Measurements from ENCODE around the gene RNFT2. TPM values are rescaled to one million over a fixed set of nuclear protein-coding genes. Genes with fewer than 3 reads are reported as not detected.
A peak's percentile ranks its signal among the peaks of the same experiment; 100 is the strongest.

The RNFT2 gene
- total RNA-seq, 3 donors from 2014 or later (not counting 1 experiment from before 2014, with no cell fraction given) = 4.0 to 6.9 (median 5.3) TPM

DNA sequence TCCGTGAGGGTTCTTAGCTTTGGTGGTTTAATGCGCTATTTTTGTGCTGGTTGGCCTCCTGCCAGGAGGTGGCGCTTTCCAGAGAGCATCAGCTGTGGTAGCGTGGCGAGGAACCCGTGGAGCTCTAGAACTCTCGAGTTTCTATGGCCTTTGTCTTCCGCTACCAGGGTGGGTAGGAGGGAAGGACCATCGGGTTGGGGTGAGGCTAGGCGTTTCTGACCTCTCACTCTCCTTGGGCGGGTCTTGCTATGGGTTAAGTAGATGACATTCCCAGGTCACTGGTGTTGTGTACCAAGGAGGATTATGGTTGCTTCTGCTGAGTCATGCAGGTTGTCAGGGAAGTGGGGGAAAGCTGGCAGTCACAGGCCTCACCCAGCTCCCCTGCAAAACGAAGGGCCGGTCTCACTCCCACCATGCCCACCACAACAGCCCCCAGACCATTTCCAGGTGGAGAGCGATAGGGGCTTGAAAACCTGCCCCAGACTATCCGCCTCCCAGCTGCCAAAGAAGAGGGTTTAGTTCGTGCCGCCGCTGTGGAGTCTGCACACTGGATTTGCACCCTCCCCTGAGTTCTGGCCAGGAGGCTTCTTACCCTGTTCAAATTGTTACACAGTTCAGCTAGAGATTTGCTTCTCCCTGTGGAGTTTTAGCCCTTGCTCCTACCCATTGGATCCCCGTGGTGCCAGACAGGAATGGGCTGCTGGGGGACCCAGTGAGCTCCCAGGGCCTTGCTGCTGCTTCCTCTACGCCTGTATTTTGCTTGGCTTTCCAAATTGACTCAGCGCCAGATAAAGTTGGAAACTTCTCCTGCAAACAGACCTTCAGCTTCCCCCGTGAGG, 21.9 kb downstream of the RNFT2 start:
- peak; percentile 41 to 87 (median 70) for ATAC-seq
- 81% methylated on average over 22 of the region's 22 CpGs for WGBS (ENCODE audit: insufficient coverage)
- Mint-ChIP-seq H3K4me1 (peaks cover 10 to 11% of the 10 kb centered on the region in 2 donors), H3K9me3 (no peaks in the 10 kb centered on the region), H3K27me3 (ENCODE audit: low read depth in 2 of 2) (no peaks in the 10 kb centered on the region), H3K27ac (peak overlapping the region in 1 of 2 donors; percentile 81), H3K36me3 (no peaks in the 10 kb centered on the region), H3K4me3 (peak overlapping the region; percentile 67)
- H3K27ac ChIP-seq (ENCODE audit: low read length) = no peak overlapping the region
- no peaks in the 10 kb centered on the region for H3K27me3 ChIP-seq (ENCODE audit: control insufficient read depth, insufficient read depth, low read length)
- H3K9me3 ChIP-seq (ENCODE audit: control insufficient read depth, insufficient read depth, low read length) = no peaks in the 10 kb centered on the region
- no peaks in the 10 kb centered on the region for H3K36me3 ChIP-seq (ENCODE audit: control insufficient read depth, insufficient read depth, low read length)
- TF ChIP-seq, protein P1, sequence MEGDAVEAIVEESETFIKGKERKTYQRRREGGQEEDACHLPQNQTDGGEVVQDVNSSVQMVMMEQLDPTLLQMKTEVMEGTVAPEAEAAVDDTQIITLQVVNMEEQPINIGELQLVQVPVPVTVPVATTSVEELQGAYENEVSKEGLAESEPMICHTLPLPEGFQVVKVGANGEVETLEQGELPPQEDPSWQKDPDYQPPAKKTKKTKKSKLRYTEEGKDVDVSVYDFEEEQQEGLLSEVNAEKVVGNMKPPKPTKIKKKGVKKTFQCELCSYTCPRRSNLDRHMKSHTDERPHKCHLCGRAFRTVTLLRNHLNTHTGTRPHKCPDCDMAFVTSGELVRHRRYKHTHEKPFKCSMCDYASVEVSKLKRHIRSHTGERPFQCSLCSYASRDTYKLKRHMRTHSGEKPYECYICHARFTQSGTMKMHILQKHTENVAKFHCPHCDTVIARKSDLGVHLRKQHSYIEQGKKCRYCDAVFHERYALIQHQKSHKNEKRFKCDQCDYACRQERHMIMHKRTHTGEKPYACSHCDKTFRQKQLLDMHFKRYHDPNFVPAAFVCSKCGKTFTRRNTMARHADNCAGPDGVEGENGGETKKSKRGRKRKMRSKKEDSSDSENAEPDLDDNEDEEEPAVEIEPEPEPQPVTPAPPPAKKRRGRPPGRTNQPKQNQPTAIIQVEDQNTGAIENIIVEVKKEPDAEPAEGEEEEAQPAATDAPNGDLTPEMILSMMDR (IDR thresholded peaks at IDR 0.05) = peak; percentile 13
- peaks cover 2% of the 10 kb centered on the region for H3K4me1 ChIP-seq (ENCODE audit: control insufficient read depth, insufficient read depth, low read length)
- H3K4me3 ChIP-seq (ENCODE audit: low read length) = no peak overlapping the region
- peak; percentile 32 to 37 for DNase-seq
- intact Hi-C loops (cut with micrococcal nuclease) = no loop called here

DNA sequence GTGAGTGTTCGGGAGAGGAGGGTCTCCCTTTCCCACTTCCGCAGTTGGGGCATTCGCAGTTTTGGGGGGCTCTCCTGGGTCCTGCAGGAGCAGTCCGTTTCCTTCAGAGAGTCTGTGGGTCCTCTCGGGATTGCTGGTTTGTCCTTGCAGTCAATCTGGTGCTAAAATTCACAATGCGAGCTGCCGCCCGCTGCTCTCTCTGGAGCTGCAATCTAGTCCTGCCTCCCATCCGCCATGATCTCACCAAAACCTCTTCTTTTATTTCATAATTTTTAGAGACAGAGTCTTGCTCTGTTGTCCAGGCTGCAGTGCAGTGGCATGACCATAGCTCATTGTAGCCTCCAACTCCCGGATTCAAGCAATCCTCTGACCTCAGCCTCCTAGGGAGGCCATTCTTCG, 22.5 kb downstream of the RNFT2 start:
- TF ChIP-seq, protein P1 (IDR thresholded peaks at IDR 0.05) = no peak
- no peak overlapping the region for H3K27ac ChIP-seq (ENCODE audit: low read length)
- no peaks in the 10 kb centered on the region for H3K27me3 Mint-ChIP-seq (ENCODE audit: low read depth in 2 of 2)
- H3K27ac Mint-ChIP-seq = no peak overlapping the region
- no peaks in the 10 kb centered on the region for H3K9me3 ChIP-seq (ENCODE audit: control insufficient read depth, insufficient read depth, low read length)
- no peaks in the 10 kb centered on the region for H3K27me3 ChIP-seq (ENCODE audit: control insufficient read depth, insufficient read depth, low read length)
- no peaks in the 10 kb centered on the region for H3K36me3 ChIP-seq (ENCODE audit: control insufficient read depth, insufficient read depth, low read length)
- peaks cover 2% of the 10 kb centered on the region for H3K4me1 ChIP-seq (ENCODE audit: control insufficient read depth, insufficient read depth, low read length)
- intact Hi-C loops (cut with micrococcal nuclease) = no loop called here
- peak overlapping the region; percentile 67 for H3K4me3 Mint-ChIP-seq
- no peaks in the 10 kb centered on the region for H3K36me3 Mint-ChIP-seq
- ATAC-seq (no peak), DNase-seq (no peak)
- 95% methylated on average over 11 of the region's 11 CpGs for WGBS (ENCODE audit: insufficient coverage)
- no peaks in the 10 kb centered on the region for H3K9me3 Mint-ChIP-seq
- peaks cover 10 to 11% of the 10 kb centered on the region in 2 donors for H3K4me1 Mint-ChIP-seq
- no peak overlapping the region for H3K4me3 ChIP-seq (ENCODE audit: low read length)

DNA sequence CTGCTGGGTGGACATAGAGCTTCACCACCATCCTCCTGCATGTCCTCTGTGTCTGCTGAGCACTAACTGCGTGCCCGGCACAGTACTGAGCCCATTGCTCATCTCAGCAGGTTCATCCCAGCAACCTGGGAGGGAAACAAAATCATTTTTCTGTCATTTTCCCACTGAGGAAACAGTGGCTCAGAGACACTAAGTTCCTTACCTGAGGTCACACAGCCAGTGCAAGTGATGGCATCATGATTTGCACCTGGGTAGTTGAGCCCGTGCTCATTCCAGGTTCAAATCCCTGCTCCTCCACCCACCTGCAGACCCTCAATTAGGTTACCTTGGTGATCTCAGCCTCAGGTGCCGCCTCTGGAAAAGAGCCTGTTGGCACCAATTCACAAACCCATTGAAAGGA, 23.4 kb downstream of the RNFT2 start:
- no peaks in the 10 kb centered on the region for H3K36me3 ChIP-seq (ENCODE audit: control insufficient read depth, insufficient read depth, low read length)
- no peak overlapping the region for H3K27ac ChIP-seq (ENCODE audit: low read length)
- no peak for DNase-seq
- H3K9me3 ChIP-seq (ENCODE audit: control insufficient read depth, insufficient read depth, low read length) = no peaks in the 10 kb centered on the region
- Mint-ChIP-seq H3K4me3 (peak overlapping the region; percentile 67), H3K9me3 (no peaks in the 10 kb centered on the region), H3K36me3 (no peaks in the 10 kb centered on the region), H3K4me1 (peaks cover 10 to 11% of the 10 kb centered on the region in 2 donors), H3K27ac (no peak overlapping the region), H3K27me3 (ENCODE audit: low read depth in 2 of 2) (no peaks in the 10 kb centered on the region)
- no peak overlapping the region for H3K4me3 ChIP-seq (ENCODE audit: low read length)
- ATAC-seq = no peak
- no peaks in the 10 kb centered on the region for H3K27me3 ChIP-seq (ENCODE audit: control insufficient read depth, insufficient read depth, low read length)
- TF ChIP-seq, protein P1 (IDR thresholded peaks at IDR 0.05) = no peak
- intact Hi-C loops (cut with micrococcal nuclease) = no loop called here
- WGBS (ENCODE audit: insufficient coverage) = 92% methylated on average over 4 of the region's 4 CpGs
- peaks cover 2% of the 10 kb centered on the region for H3K4me1 ChIP-seq (ENCODE audit: control insufficient read depth, insufficient read depth, low read length)
